Dendritic cell treated with granulocyte-macrophage colony-stimulating factor and Interleukin-4, amounts not matched to agents 40 ng/mL and 50 ng/mL, for 4 days (primary cell): ENCODE data around the gene GMPPA.

Experiments used
- H3K27ac Mint-ChIP-seq: one replicate; pipeline ENCODE4 v1.8.0; 2022; ENCODE audit warnings: mild to moderate bottlenecking, mixed read lengths
- H3K27me3 Mint-ChIP-seq: one replicate; pipeline ENCODE4 v1.8.0; 2022; ENCODE audit warnings: mild to moderate bottlenecking, mixed read lengths
- H3K36me3 Mint-ChIP-seq: one replicate; pipeline ENCODE4 v1.8.0; 2022; ENCODE audit warnings: low read depth, mixed read lengths
- H3K4me1 Mint-ChIP-seq: one replicate; pipeline ENCODE4 v1.8.0; 2022; ENCODE audit warnings: low read depth, mixed read lengths
- H3K4me3 Mint-ChIP-seq: one replicate; pipeline ENCODE4 v1.8.0; 2022; ENCODE audit warnings: mild to moderate bottlenecking, moderate library complexity, mixed read lengths
- H3K9me3 Mint-ChIP-seq: one replicate; pipeline ENCODE4 v1.8.0; 2022; ENCODE audit warnings: mixed read lengths
- intact Hi-C: fragments of 100-400 bp; cut with micrococcal nuclease; formaldehyde crosslinking; loops from one replicate; pipeline ENCODE4 v1.15.0; 2022

Gene GMPPA

DNA sequence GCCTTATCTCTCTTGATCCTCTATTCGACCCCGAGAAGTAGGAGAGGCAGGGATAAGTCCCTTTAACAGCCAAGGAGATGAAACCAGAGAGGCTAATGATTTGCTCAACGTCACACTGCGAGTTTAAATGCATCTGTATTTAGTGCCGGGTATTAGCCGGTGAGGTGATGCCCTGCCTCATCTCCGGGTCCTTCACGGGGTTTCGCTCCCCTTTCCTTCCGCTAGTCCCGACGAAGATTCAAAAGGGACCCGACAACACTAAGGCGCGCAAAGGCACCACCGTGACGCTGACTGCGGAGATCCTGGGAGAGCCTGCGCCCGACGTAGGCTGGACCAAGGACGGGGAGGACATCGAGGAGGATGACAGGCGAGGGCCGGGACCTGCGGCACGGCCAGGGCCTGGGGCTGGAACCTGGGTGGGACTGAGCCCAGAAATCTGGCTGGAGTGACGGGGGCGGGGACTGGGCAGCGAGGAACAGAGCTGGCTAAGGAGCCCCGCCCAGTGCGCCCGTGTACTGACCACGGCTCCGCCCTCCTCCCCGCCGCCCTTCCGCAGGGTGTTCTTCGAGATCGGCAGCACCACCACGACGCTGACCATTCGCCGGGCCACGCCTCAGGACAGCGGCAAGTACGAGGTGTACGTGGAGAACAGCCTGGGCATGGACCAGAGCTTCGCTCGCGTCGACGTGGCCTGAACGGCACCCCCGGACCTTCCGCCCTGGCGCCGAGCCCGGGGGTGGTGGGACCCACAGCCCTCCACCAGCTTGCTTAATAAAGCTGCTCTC, 1.0 kb upstream of the GMPPA start:
- peaks cover 34% of the 10 kb centered on the region for H3K36me3 Mint-ChIP-seq
- intact Hi-C loops = loop anchor here (1.0 to 5.0 kb wide), 2 partner anchors 100 to 109 kb away; partner anchors contain the start of gene STK11IP
- peaks cover 51% of the 10 kb centered on the region for H3K27me3 Mint-ChIP-seq
- H3K9me3 Mint-ChIP-seq = no peaks in the 10 kb centered on the region
- peaks cover 40% of the 10 kb centered on the region for H3K4me1 Mint-ChIP-seq
- peak overlapping the region; percentile 90 for H3K4me3 Mint-ChIP-seq
- H3K27ac Mint-ChIP-seq = peak overlapping the region; percentile 94

DNA sequence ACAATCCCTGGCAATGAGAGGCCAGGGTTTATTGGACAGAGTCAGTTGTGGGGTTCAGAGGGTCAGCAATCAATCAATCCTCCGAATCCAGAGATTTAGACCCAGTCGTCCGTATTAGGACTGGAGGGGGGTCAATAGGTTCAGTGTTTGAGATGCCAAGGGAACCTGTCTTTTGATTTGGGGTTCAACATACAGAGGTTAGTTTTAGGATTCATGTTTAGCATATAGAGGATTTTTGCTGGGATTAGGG, 292 bp downstream of the GMPPA start:
- H3K27ac Mint-ChIP-seq = peak overlapping the region; percentile 94
- H3K4me1 Mint-ChIP-seq = peaks cover 40% of the 10 kb centered on the region
- intact Hi-C loops = loop anchor here (5.0 kb wide), 1 partner anchor 98 kb away; the partner anchor contains the start of gene STK11IP
- H3K36me3 Mint-ChIP-seq = peaks cover 47% of the 10 kb centered on the region
- peaks cover 38% of the 10 kb centered on the region for H3K27me3 Mint-ChIP-seq
- peak overlapping the region; percentile 90 for H3K4me3 Mint-ChIP-seq
- H3K9me3 Mint-ChIP-seq = no peaks in the 10 kb centered on the region

GRCh38 chr2:219499555-219499954, 864 bp downstream of the GMPPA start:
- Mint-ChIP-seq H3K36me3 (peaks cover 52% of the 10 kb centered on the region), H3K27me3 (peaks cover 32% of the 10 kb centered on the region), H3K9me3 (no peaks in the 10 kb centered on the region), H3K4me3 (peak overlapping the region; percentile 90), H3K27ac (peak overlapping the region; percentile 94), H3K4me1 (peaks cover 40% of the 10 kb centered on the region)
- intact Hi-C loops = loop anchor here (5.0 kb wide), 1 partner anchor 98 kb away; the partner anchor contains the start of gene STK11IP

GRCh38 chr2:219500135-219500534, 1.4 kb downstream of the GMPPA start:
- no peak overlapping the region for H3K4me3 Mint-ChIP-seq
- intact Hi-C loops = no loop called here
- H3K9me3 Mint-ChIP-seq = no peaks in the 10 kb centered on the region
- no peak overlapping the region for H3K27ac Mint-ChIP-seq
- H3K36me3 Mint-ChIP-seq = peaks cover 58% of the 10 kb centered on the region
- peaks cover 26% of the 10 kb centered on the region for H3K27me3 Mint-ChIP-seq
- peaks cover 40% of the 10 kb centered on the region for H3K4me1 Mint-ChIP-seq

DNA sequence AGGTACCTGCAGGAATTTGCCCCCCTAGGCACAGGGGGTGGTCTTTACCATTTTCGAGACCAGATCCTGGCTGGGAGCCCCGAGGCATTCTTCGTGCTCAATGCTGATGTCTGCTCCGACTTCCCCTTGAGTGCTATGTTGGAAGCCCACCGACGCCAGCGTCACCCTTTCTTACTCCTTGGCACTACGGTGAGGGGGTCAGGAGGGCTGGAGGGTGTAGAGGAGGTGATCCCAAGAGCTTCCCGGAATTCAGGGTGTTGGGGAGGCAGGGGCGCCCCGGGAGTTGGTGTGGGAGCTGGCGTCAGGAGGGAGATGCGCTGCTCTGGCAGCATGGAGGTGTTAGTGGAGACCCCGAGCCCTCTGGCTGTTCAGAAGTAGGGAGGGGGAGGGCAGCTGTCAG, 3.2 kb downstream of the GMPPA start:
- intact Hi-C loops = no loop called here
- H3K36me3 Mint-ChIP-seq = peaks cover 75% of the 10 kb centered on the region
- H3K4me1 Mint-ChIP-seq = peaks cover 33% of the 10 kb centered on the region
- no peak overlapping the region for H3K4me3 Mint-ChIP-seq
- H3K27me3 Mint-ChIP-seq = peaks cover 9% of the 10 kb centered on the region
- no peak overlapping the region for H3K27ac Mint-ChIP-seq
- no peaks in the 10 kb centered on the region for H3K9me3 Mint-ChIP-seq

DNA sequence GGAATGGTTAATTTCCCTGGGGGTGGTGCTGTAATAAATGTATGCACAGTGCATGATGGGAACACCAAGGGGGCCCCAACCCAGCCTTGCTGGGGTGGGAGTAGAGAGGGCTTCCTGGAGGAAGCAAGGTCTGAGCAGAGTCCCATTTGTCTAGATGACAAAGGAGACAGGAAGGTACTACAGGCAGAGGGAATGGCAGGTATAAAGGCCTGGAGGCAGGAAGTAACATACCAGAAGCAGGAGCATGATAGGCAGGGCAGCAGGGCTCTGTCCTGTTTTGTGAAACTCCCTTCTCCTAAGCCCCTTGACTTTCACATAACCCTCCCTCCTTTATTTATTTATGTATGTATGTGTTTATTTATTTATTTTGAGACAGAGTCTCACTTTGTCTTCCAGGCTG, 3.9 kb downstream of the GMPPA start:
- Mint-ChIP-seq H3K27me3 (peaks cover 1% of the 10 kb centered on the region), H3K4me3 (no peak overlapping the region), H3K27ac (no peak overlapping the region), H3K4me1 (peaks cover 25% of the 10 kb centered on the region), H3K9me3 (no peaks in the 10 kb centered on the region), H3K36me3 (peaks cover 83% of the 10 kb centered on the region)
- intact Hi-C loops = no loop called here

GRCh38 chr2:219505585-219505984, 6.9 kb downstream of the GMPPA start:
- H3K9me3 Mint-ChIP-seq = no peaks in the 10 kb centered on the region
- H3K4me3 Mint-ChIP-seq = no peak overlapping the region
- H3K27ac Mint-ChIP-seq = no peak overlapping the region
- peaks cover 68% of the 10 kb centered on the region for H3K36me3 Mint-ChIP-seq
- intact Hi-C loops = no loop called here
- H3K4me1 Mint-ChIP-seq = peaks cover 14% of the 10 kb centered on the region
- H3K27me3 Mint-ChIP-seq = peaks cover 26% of the 10 kb centered on the region

GRCh38 chr2:219506153-219506801, 7.6 kb downstream of the GMPPA start:
- intact Hi-C loops = no loop called here
- no peaks in the 10 kb centered on the region for H3K9me3 Mint-ChIP-seq
- H3K36me3 Mint-ChIP-seq = peaks cover 65% of the 10 kb centered on the region

DNA sequence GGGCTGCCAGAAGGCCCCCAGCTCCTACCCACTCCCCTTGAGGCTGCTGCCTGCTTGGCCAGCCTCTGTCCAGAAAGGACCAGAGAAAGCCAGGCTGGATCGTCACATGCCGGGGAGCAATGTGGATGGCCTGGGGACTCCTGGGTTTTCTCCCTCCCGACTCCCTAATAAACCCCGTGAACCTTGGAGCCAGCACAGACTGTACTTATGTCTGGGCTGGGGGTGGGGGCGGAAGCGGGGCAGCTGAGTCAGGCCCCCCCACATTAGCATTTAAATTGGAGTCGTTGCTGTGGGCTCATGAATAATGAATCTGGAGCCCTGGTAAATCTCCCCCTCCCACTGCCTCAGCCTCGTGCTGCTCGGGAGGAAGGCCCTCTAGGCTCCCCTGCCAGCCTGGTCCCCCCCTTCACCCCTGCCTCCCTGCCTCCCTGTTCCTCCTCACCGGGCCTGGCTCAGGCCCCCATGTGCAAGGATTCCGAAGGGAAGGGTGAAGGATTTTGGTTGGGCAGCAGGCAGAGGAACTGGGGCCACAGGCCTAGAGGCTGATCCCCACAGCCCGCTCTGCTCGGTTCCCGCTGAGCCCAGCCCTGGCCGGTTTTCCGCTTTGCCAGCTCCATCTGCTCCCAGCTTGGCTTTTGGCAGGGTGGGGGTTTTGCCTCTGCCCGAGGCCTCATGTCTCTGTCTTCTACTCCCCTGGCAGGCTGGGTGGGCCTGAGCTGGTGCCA, 8.3 kb downstream of the GMPPA start:
- H3K9me3 Mint-ChIP-seq = no peaks in the 10 kb centered on the region

More at GRCh38 chr2:219506153-219506801, 7.6 kb downstream of the GMPPA start:
- Mint-ChIP-seq H3K4me1 (peaks cover 14% of the 10 kb centered on the region), H3K4me3 (no peak overlapping the region), H3K27me3 (peaks cover 33% of the 10 kb centered on the region), H3K27ac (no peak overlapping the region)

GRCh38 chr2:219507581-219508443, 9.1 kb downstream of the GMPPA start:
- Mint-ChIP-seq H3K36me3 (peaks cover 50% of the 10 kb centered on the region), H3K4me3 (no peak overlapping the region), H3K27me3 (peaks cover 48% of the 10 kb centered on the region), H3K4me1 (peaks cover 14% of the 10 kb centered on the region), H3K27ac (no peak overlapping the region), H3K9me3 (no peaks in the 10 kb centered on the region)
- intact Hi-C loops = no loop called here

More for the DNA sequence above, 8.3 kb downstream of the GMPPA start:
- H3K27ac Mint-ChIP-seq = no peak overlapping the region
- H3K4me3 Mint-ChIP-seq = no peak overlapping the region
- H3K36me3 Mint-ChIP-seq = peaks cover 58% of the 10 kb centered on the region
- intact Hi-C loops = no loop called here
- H3K4me1 Mint-ChIP-seq = peaks cover 14% of the 10 kb centered on the region
- H3K27me3 Mint-ChIP-seq = peaks cover 40% of the 10 kb centered on the region

- Mint-ChIP-seq H3K4me1 (peaks cover 14% of the 10 kb centered on the region), H3K27ac (no peak overlapping the region), H3K4me3 (no peak overlapping the region), H3K36me3 (peaks cover 44% of the 10 kb centered on the region), H3K9me3 (no peaks in the 10 kb centered on the region), H3K27me3 (peaks cover 53% of the 10 kb centered on the region)
- intact Hi-C loops = no loop called here
Measured at GRCh38 chr2:219508444-219508734, 9.7 kb downstream of the GMPPA start.

- Mint-ChIP-seq H3K27ac (peak overlapping the region; percentile 18), H3K27me3 (peaks cover 61% of the 10 kb centered on the region), H3K9me3 (no peaks in the 10 kb centered on the region), H3K4me3 (no peak overlapping the region), H3K36me3 (peaks cover 36% of the 10 kb centered on the region), H3K4me1 (peaks cover 16% of the 10 kb centered on the region)
- intact Hi-C loops = no loop called here
Measured at GRCh38 chr2:219508971-219509779, 10.5 kb downstream of the GMPPA start.
